Effector CD4-positive, alpha-beta T cell (primary cell): Measurements from ENCODE around the gene FDXR.

Source experiments
- DNase-seq: peaks from one replicate; pipeline ENCODE4 v3.0.0-alpha.2; 2020

The FDXR gene

DNA sequence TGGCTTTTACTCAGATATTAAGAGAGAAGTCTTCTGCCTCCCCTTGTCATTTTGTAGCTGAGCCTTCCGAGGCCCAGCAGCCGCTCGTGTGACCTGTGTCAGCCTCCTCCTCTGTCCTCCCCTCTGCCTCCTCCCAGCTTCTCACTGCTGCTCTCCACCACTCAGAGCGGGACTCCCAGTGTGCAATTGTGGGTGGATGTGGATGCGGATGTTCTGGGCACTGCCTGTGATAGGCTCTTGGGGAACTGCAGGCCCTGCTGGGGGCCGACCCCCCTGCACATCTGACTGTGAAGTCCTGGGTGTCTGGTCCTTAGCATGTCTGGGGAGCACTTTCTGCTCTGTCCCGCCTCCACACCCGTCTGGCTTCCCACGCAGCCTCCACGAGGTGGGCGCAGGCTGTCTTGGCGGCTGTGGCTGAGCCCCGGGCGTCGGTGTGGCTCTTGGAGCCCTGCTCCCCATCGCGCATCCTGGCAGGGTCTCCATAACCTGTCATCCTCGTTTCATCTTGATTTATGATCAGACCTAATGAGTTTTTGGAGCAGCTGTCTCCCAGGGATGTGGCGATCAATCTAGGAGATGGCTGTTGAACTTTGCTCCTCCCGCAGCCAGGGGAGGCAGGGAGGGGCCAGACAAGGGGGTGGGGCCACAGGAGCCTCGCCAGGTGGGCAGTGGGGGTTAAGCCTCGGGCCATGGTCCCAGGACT, 41.2 kb downstream of the FDXR start:
- DNase-seq: no peak

DNA sequence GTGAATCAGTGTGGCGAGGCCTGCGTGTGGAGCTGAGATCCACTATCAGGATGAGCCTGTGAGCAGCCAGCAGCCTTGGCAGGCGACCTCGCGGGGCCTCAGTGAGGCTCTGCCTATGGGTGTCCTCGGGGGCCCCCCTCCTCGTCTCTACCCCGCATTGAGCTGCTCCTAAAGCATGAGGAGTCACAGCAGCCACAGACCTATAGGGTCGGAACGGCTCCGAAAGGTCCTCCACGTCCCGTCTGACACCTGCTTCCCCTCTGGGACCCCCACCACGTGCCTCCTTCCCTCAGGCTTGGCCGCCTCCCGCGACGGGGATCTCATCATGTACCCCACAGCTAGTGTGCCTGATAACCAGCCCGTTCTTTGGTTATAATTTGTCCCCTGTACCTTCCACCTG, 41.9 kb downstream of the FDXR start:
- DNase-seq: no peak

DNA sequence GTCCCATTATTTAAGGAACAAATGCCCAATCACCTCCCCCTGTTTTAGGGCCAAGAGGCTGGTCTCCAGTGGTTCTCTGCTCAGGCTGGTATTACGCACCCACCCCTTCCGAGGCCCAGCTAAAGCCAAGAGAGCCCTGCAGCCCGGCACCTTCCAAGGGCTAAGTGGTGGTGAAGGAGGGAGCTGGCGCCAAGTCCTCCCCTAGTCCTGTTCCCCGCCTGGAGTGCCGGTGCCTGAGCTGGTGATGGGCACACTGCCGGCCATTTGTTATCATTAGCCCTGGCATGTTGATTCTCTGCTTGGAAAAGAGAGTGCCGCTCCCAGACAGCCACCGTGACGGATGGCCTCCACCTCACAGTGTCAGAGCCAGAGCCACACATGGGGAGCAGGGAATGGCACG, 45.0 kb downstream of the FDXR start:
- DNase-seq: no peak

DNA sequence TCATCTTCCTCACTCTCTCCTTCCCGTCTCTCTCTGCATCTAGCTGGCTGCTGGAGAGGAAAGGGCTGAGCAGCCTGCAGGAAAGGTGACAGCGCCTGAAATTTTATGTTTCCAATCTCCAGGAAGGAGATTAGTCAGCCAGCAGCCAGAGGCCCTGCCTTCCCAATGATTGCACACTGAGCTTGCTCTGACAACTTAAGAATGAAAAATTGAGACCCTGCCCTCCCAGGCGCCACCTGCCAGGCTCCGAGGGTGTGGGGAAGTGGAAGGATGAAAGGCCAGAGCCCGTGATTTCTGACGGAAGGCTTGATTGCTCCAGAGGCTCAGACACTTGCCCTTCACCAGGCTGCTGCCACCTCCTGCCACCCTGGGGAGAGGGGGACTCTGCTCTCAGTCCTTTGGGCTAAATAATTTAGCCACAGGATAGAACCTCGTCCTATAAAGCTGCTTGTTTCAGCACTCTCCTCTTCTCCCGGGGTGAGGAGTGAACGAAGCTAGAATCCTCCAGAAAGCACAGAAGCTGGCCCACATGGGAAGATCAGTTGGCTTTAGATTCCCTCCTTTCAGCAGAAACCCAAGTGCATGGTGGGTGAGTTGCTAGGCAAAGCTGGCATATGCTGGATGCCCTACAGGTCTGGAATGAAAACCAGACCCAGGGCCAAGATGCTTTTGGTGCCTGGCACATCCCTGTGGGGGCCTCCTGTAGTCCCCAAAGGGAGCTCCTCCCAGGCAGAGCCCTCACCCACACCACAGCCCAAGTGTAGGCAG, 46.7 kb downstream of the FDXR start:
- DNase-seq: no peak

- no peak for DNase-seq
Observed at GRCh38 chr17:74824961-74825627, 47.7 kb downstream of the FDXR start.

DNA sequence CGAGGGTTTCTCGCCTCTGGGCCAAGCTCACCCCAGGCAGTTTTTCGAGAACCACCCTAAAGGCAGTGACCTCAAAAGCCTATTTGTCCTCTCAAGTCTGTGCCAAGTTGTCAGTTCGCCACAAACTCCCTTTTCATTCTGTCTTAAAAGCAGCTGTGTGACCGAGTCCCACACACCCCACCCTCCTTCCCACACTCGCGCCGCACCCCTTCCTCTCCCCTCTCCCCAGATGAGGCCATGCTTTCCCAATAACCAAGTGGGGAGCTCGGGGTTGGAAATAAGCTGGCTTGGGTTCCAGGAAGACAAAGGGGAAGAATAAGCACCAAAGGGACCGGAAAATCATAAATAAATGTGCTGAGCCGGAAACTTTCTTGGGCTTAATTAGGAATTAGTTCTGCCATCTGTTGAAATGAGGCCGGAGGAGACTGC, 49.8 kb downstream of the FDXR start:
- DNase-seq: no peak

DNA sequence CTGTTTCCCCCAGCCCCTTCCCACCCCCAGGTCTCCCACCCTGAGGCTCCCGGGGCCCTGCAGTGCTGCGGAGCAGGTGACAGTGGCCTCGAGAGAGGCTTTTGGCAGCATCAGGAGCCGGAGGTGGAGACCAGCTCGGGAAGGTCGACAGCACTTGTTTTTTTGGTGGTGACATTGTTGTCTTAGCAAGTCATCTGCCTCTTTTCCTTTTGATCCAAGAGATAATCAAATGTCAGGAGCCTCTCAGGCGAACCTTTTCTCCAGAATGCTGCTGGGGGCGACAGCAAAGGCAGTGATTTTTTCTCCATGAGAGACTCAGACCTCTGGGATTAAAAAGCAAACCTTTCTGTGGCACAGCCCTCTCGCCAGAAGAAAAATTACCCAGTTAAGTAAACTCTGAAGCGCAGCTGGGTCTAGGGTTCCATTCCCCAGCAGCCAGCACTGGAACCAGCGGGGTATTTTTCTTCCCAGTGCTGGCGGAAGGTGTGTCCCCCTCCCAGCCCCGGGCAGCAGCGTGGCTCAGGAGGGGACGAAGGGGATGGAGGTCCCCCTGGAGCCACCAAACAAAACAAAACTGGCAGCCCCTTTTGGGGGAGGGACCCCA, 50.4 kb downstream of the FDXR start:
- no peak for DNase-seq

DNA sequence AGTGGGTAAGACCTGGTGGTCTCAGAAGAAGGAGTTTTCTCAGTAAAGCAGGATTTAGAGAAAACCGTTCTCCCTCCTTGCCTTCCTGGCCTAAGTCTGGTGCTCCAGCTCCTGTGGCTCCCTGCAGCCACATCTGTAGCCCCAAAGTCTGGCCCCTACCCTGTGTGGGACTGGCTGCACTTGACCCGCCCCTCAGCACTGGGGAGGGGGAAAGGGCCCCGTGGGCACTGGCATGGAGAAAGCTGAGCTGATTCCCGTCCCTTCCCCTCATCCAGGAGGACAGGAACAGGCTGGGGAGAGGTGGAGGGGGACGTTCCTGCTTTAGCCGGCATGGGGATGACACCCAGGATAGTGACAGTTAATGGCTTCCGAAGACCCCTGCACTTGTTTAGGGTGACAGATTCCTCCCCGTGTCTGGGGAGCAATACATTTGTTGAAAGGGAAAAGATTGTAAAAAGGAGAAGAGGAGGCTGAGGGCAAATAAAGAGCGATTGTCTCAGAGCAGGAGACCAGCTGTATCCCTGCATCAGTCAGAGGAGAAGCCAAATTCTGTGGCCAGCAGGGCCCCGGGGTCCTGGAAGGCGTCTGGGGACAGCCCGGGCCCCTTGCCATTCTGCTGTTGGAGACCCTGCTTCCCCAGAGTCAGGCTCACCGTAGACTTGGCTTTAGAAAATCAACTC, 51.0 kb downstream of the FDXR start:
- DNase-seq: no peak

DNA sequence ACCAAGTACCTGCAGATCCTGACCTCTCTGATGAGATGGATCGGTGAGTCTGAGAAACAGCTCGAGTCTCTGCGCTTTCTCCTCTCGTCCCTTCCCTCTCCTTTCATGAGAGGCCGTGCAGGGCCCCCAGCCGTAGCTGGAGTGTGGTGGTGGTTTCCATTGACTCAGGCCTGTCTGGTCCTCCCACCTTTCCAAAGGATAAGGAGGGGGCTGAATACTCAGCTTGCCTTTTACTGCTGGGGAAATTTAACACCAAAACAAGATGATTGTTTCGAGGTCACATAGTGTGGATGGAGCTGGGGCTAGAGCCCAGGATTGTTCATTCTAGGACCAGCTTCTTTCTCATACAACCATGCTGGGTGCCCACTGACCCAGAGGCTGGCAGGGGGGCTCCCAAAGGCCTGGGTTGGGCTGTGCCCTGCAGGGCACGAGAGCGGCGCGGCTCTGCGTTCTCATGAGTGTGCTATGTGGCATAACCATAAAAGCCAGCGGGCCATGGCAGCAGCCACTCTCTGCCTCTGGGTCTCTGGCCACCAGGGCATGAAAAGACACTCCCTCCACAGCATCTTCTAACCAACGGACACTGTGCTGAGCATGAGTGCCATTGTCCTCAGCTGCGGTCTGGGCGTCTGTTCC, 52.9 kb downstream of the FDXR start:
- no peak for DNase-seq

- DNase-seq: no peak
Observed at GRCh38 chr17:74818291-74818938, 54.4 kb downstream of the FDXR start.

- DNase-seq: no peak
Observed at GRCh38 chr17:74816905-74817620, 55.7 kb downstream of the FDXR start.

- DNase-seq: no peak
Observed at GRCh38 chr17:74815550-74816370, 57.0 kb downstream of the FDXR start.

- DNase-seq: no peak
Observed at GRCh38 chr17:74815067-74815466, 57.7 kb downstream of the FDXR start.

- DNase-seq: no peak
Observed at GRCh38 chr17:74814453-74814852, 58.3 kb downstream of the FDXR start.
